T-cell (primary cell): Measurements from ENCODE around the gene POC1A. TPM values are rescaled to one million over a fixed set of nuclear protein-coding genes. Genes with fewer than 3 reads are reported as not detected.

Experiments used
- ATAC-seq, 4 experiments: fragments of 200-7000 bp in 3 of 4; fragments of 150-1000 bp in 1 of 4; cut with Tn5 transposase; replicated peaks in 1 of 4; 1 replicate in 3 of 4; 2 replicates in 1 of 4; pipeline ENCODE4 v1.10.0; 2021; ENCODE audit warnings: moderate library complexity in 3 of 4, mild to moderate bottlenecking in 2 of 4, moderate number of reproducible peaks in 1 of 4
- CTCF ChIA-PET, 2 donors: fragments of 300-600 bp; sonication (Branson Sonifier 250); formaldehyde crosslinking; loops; one replicate each; lab custom pipeline; 2022; ENCODE audit warnings: antibody characterized with exemption in 2 of 2; lab: Charles Lee
- POLR2A ChIA-PET, 2 donors: fragments of 300-600 bp; sonication (Branson Sonifier 250); formaldehyde crosslinking; loops; one replicate each; lab custom pipeline; 2022; ENCODE audit warnings: antibody characterized with exemption in 2 of 2; lab: Charles Lee
- DNase-seq, 35 experiments: peaks; one replicate each; pipeline versions ENCODE4 v3.0.0 to v3.0.0-alpha.2; 2013 to 2023
- H3K27ac ChIP-seq: one replicate; pipeline ENCODE4 v1.5.1; 2013; ENCODE audit warnings: low read length
- H3K27me3 ChIP-seq, 2 experiments: replicated peaks in 1 of 2; 1 replicate in 1 of 2; 2 replicates in 1 of 2; pipeline versions ENCODE4 v1.6.1 to v1.7.0; 2013; ENCODE audit warnings: low read length in 1 of 2, mixed read lengths in 1 of 2; ENCODE audit not compliant: control insufficient read depth in 2 of 2, insufficient read depth in 2 of 2; ENCODE audit errors: extremely low read depth in 1 of 2
- H3K36me3 ChIP-seq, 2 donors: 1 replicate in 1 of 2; 2 replicates in 1 of 2; pipeline versions ENCODE4 v1.6.1 to v1.7.0; 2013; ENCODE audit warnings: low read length in 1 of 2; ENCODE audit not compliant: control insufficient read depth in 2 of 2, insufficient read depth in 1 of 2; ENCODE audit errors: extremely low read depth in 1 of 2
- H3K4me1 ChIP-seq, 2 experiments: 1 replicate in 1 of 2; 2 replicates in 1 of 2; pipeline versions ENCODE4 v1.6.1 to v1.7.0; 2013; ENCODE audit warnings: low read length in 2 of 2, mixed read lengths in 1 of 2; ENCODE audit not compliant: insufficient read depth in 2 of 2, control insufficient read depth in 1 of 2; ENCODE audit errors: extremely low read depth in 1 of 2
- H3K4me3 ChIP-seq, 2 donors: 1 replicate in 1 of 2; 2 replicates in 1 of 2; pipeline versions ENCODE4 v1.5.1 to v1.7.0; 2013; ENCODE audit warnings: mild to moderate bottlenecking in 2 of 2, low read length in 1 of 2, moderate library complexity in 1 of 2; ENCODE audit not compliant: control insufficient read depth in 1 of 2; ENCODE audit errors: extremely low read depth in 1 of 2
- H3K9me3 ChIP-seq: 2 replicates; pipeline ENCODE4 v1.7.0; 2013
- H3K27ac Mint-ChIP-seq, 2 donors: one replicate each; pipeline ENCODE4 v1.8.0; 2020 to 2021; ENCODE audit warnings: mild to moderate bottlenecking in 2 of 2, mixed read lengths in 2 of 2
- H3K27me3 Mint-ChIP-seq, 2 donors: one replicate each; pipeline ENCODE4 v1.8.0; 2021 to 2022; ENCODE audit warnings: mixed read lengths in 2 of 2
- H3K36me3 Mint-ChIP-seq: one replicate; pipeline ENCODE4 v1.8.0; 2021; ENCODE audit warnings: mixed read lengths
- H3K4me1 Mint-ChIP-seq, 3 donors: one replicate each; pipeline ENCODE4 v1.8.0; 2020 to 2022; ENCODE audit warnings: mixed read lengths in 3 of 3, mild to moderate bottlenecking in 1 of 3
- H3K4me3 Mint-ChIP-seq, 3 donors: one replicate each; pipeline ENCODE4 v1.8.0; 2020 to 2022; ENCODE audit warnings: mild to moderate bottlenecking in 3 of 3, mixed read lengths in 3 of 3, moderate library complexity in 3 of 3
- H3K9me3 Mint-ChIP-seq, 3 donors: one replicate each; pipeline ENCODE4 v1.8.0; 2020 to 2022; ENCODE audit warnings: mixed read lengths in 3 of 3
- WGBS: methylation state at CpG from one replicate; pipeline ENCODE4 v1.1.5; 2013; ENCODE audit warnings: missing lambda C conversion rate; ENCODE audit not compliant: insufficient coverage; 5-methylcytosine and 5-hydroxymethylcytosine counted together
- total RNA-seq, 35 experiments: library from RNA in 6 of 35; stranded (reverse) in 6 of 35; fragments of 120-200 nt in 1 of 35; gene quantifications; one replicate each; pipeline versions ENCODE4 v1.2.1 to v1.2.4 and lab custom pipeline; 2013 to 2026

Gene POC1A
- total RNA-seq, 5 donors from 2014 or later (not counting 1 experiment from before 2014, with no cell fraction given), result 0.91 to 1.9 (median 1.7) TPM

- no peak overlapping the region for H3K4me3 Mint-ChIP-seq
- Histone ChIP-seq H3K9me3 (no peaks in the 10 kb centered on the region), H3K4me3 (no peak overlapping the region), H3K27me3 (peaks cover 0 to 12% of the 10 kb centered on the region in 2 experiments), H3K27ac (no peak overlapping the region), H3K4me1 (peaks cover 0 to 7% of the 10 kb centered on the region in 2 experiments), H3K36me3 (no peaks in the 10 kb centered on the region)
- ChIA-PET CTCF (no interaction called here), POLR2A (no interaction called here)
- H3K27me3 Mint-ChIP-seq, result no peaks in the 10 kb centered on the region
- no peak for ATAC-seq
- WGBS, result 90% methylated on average over 7 of the region's 8 CpGs
- no peaks in the 10 kb centered on the region for H3K9me3 Mint-ChIP-seq
- H3K36me3 Mint-ChIP-seq, result no peaks in the 10 kb centered on the region
- H3K4me1 Mint-ChIP-seq, result peaks cover 0 to 7% (median under 1%) of the 10 kb centered on the region in 3 donors
- no peak for DNase-seq
- no peak overlapping the region for H3K27ac Mint-ChIP-seq
These were observed 87.2 kb downstream of the POC1A start for GRCh38 chr3:52067046-52067445.

DNA sequence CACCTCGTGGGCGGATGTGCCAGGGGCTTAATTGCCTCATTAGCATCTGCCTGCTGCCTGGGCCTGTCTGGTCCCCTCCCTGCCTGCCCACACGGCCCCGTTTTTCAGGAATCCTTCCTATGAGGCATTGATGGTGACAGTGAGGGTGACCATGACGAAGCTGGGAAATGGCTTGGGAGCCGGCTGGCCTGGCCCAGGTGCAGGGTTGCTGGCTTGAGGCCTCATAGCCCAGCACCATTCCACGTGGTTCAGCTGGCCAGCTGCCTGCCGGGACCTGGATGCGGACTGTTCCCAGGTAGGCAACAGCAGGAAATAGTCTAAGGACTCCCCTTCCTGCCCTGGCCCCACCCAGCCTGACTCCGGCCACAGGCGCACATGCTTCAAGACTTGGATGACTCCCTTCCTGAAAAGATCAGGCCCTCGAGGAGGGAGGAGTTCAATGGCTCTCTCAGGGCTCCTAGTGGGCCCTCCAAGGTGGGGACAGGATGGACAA lies 88.9 kb downstream of the POC1A start:
- no peak for DNase-seq
- no peaks in the 10 kb centered on the region for H3K36me3 ChIP-seq
- no peaks in the 10 kb centered on the region for H3K9me3 Mint-ChIP-seq
- POLR2A ChIA-PET, result no interaction called here
- H3K27me3 ChIP-seq, result peaks cover 0 to 12% of the 10 kb centered on the region in 2 experiments
- H3K36me3 Mint-ChIP-seq, result no peaks in the 10 kb centered on the region
- 65% methylated on average over 9 of the region's 12 CpGs for WGBS
- no peaks in the 10 kb centered on the region for H3K27me3 Mint-ChIP-seq
- H3K4me3 Mint-ChIP-seq, result no peak overlapping the region
- no peak for ATAC-seq
- H3K27ac Mint-ChIP-seq, result no peak overlapping the region
- CTCF ChIA-PET, result no interaction called here
- no peaks in the 10 kb centered on the region for H3K4me1 Mint-ChIP-seq
- no peak overlapping the region for H3K27ac ChIP-seq
- no peaks in the 10 kb centered on the region for H3K4me1 ChIP-seq
- H3K9me3 ChIP-seq, result no peaks in the 10 kb centered on the region
- H3K4me3 ChIP-seq, result no peak overlapping the region

DNA sequence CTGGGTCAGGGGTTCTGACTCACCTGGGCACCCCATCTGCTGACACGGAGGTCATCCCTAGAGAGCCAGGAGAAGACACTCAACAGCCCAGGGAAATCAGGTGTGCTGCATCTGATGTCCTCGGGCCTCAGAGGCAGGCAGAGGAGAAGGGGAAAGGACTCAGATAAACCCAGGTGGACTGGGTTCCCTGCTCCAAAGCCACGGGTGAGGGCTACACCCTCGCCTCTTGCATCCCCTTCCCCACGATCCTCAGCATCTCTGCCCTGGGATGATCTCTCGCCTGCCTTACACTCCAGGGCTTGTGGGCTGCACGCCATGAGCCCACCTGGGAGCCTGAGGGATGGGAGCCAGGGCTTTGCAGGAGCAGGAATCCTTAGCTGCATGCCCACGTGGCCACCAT lies 89.7 kb downstream of the POC1A start:
- ChIA-PET POLR2A (no interaction called here), CTCF (no interaction called here)
- no peaks in the 10 kb centered on the region for H3K4me1 ChIP-seq
- 84% methylated on average over 8 of the region's 8 CpGs for WGBS
- H3K9me3 ChIP-seq, result no peaks in the 10 kb centered on the region
- no peak overlapping the region for H3K4me3 ChIP-seq
- Mint-ChIP-seq H3K27me3 (no peaks in the 10 kb centered on the region), H3K9me3 (no peaks in the 10 kb centered on the region), H3K27ac (no peak overlapping the region), H3K4me3 (no peak overlapping the region), H3K4me1 (no peaks in the 10 kb centered on the region), H3K36me3 (no peaks in the 10 kb centered on the region)
- no peak for DNase-seq
- no peak for ATAC-seq
- H3K36me3 ChIP-seq, result no peaks in the 10 kb centered on the region
- H3K27ac ChIP-seq, result no peak overlapping the region
- H3K27me3 ChIP-seq, result peaks cover 0 to 12% of the 10 kb centered on the region in 2 experiments

- Mint-ChIP-seq H3K27ac (no peak overlapping the region), H3K36me3 (no peaks in the 10 kb centered on the region), H3K9me3 (no peaks in the 10 kb centered on the region), H3K4me1 (no peaks in the 10 kb centered on the region), H3K4me3 (no peak overlapping the region), H3K27me3 (no peaks in the 10 kb centered on the region)
- peaks cover 0 to 8% of the 10 kb centered on the region in 2 experiments for H3K27me3 ChIP-seq
- DNase-seq, result no peak
- POLR2A ChIA-PET, result no interaction called here
- WGBS, result 84% methylated on average over 11 of the region's 14 CpGs
- no peak overlapping the region for H3K4me3 ChIP-seq
- H3K4me1 ChIP-seq, result peaks cover 0 to 2% of the 10 kb centered on the region in 2 experiments
- no peaks in the 10 kb centered on the region for H3K9me3 ChIP-seq
- H3K36me3 ChIP-seq, result no peaks in the 10 kb centered on the region
- CTCF ChIA-PET, result no interaction called here
- ATAC-seq, result no peak
- no peak overlapping the region for H3K27ac ChIP-seq
These were observed 91.0 kb downstream of the POC1A start for GRCh38 chr3:52063026-52063723.

DNA sequence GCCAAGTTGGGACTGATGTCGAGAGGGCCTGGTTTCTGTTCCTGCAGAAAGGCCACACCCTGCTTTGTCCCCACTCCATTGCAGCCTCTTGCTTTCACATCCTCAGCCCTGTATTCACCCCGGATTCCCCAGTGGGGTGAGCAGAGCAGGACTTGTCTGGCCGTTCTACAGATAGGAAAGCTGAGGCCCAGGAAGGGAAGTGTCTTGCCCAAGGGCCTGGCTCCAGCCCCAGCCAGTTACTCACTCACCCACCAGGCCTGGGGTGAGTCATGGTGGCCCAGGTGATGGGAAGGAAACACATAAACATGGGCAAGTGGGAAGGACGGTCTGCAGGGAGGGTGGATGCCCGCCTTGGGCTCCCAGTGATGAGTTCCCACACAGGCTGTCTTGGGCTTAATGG lies 91.7 kb downstream of the POC1A start:
- Mint-ChIP-seq H3K4me3 (no peak overlapping the region), H3K27me3 (no peaks in the 10 kb centered on the region), H3K36me3 (no peaks in the 10 kb centered on the region), H3K27ac (no peak overlapping the region), H3K4me1 (peaks cover 0 to 6% (median 4%) of the 10 kb centered on the region in 3 donors), H3K9me3 (no peaks in the 10 kb centered on the region)
- ChIA-PET POLR2A (no interaction called here), CTCF (no interaction called here)
- DNase-seq (peak in 1 of 35 experiments; percentile 15), ATAC-seq (no peak)
- no peak overlapping the region for H3K4me3 ChIP-seq
- peaks cover 0 to 8% of the 10 kb centered on the region in 2 experiments for H3K27me3 ChIP-seq
- H3K4me1 ChIP-seq, result peaks cover 0 to 9% of the 10 kb centered on the region in 2 experiments
- H3K27ac ChIP-seq, result no peak overlapping the region
- H3K9me3 ChIP-seq, result no peaks in the 10 kb centered on the region
- H3K36me3 ChIP-seq, result no peaks in the 10 kb centered on the region
- WGBS, result 29% methylated on average over 1 of the region's 5 CpGs

GRCh38 chr3:52061121-52061910 lies 92.9 kb downstream of the POC1A start:
- DNase-seq (no peak), ATAC-seq (no peak)
- Mint-ChIP-seq H3K4me1 (peaks cover 5 to 9% (median 7%) of the 10 kb centered on the region in 3 donors), H3K27me3 (no peaks in the 10 kb centered on the region), H3K36me3 (no peaks in the 10 kb centered on the region), H3K27ac (no peak overlapping the region), H3K4me3 (no peak overlapping the region), H3K9me3 (no peaks in the 10 kb centered on the region)
- Histone ChIP-seq H3K4me3 (no peak overlapping the region), H3K9me3 (no peaks in the 10 kb centered on the region), H3K27me3 (peaks cover 0 to 8% of the 10 kb centered on the region in 2 experiments), H3K4me1 (peaks cover 0 to 16% of the 10 kb centered on the region in 2 experiments), H3K27ac (no peak overlapping the region), H3K36me3 (no peaks in the 10 kb centered on the region)
- POLR2A ChIA-PET, result no interaction called here
- WGBS, result 93% methylated on average over 2 of the region's 4 CpGs
- CTCF ChIA-PET, result no interaction called here
